ENCODE data around the gene METTL17. TPM values are rescaled to one million over a fixed set of nuclear protein-coding genes. Genes with fewer than 3 reads are reported as not detected.

METTL17 gene
- polyA plus RNA-seq, 6 donors from 2014 or later, result 53.0 to 73.5 (median 59.7) TPM

DNA sequence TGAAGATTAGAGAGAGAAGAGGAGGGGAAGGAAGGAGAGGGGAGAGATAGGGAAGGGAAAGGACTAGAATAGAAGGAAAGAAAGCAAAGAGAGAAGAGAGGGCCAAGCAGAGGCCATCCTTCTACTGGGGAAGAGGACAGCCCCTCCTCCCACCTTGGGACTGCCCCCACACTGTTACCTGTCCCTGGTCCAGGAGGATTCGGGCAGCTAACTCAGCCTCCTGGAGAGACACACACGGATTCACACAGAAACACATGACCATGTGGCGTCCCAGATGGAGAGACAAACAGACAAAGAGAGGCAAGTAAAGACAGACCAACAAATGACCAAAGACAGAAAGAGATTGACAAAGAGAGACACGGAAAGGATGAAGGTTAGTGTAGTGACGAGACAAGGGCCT lies 32.9 kb downstream of the METTL17 start:
- no peak for ATAC-seq (ENCODE audit: low read depth in 2 of 2)
- Mint-ChIP-seq H3K27ac (peak overlapping the region in 1 of 6 donors; percentile 73), H3K4me3 (peak overlapping the region in 6 of 8 donors; percentile 3 to 88 (median 68)), H3K9me3 (no peaks in the 10 kb centered on the region), H3K4me1 (peaks cover 21 to 29% (median 25%) of the 10 kb centered on the region in 3 donors), H3K27me3 (peaks cover 16 to 48% (median 17%) of the 10 kb centered on the region in 3 donors), H3K36me3 (no peaks in the 10 kb centered on the region)
- DNase-seq, result no peak

DNA sequence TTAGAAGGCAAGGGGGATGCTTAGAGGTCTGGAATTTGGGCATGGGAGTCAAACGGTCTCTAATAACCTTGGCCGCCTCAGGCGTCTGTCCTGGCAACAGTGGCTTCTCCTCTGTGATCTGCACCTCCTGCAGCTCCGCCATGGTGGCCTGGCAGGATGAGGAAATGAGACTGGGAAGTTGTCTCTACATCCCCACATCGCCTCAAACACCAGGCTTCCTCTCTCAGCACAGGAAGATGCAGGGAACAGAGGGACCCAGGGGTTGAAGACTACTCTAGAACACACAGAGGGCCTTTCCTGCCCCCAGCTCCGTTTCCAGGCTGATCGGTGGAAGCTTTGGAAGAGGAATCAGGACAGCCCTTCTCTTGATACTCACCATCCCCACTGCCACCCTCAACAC lies 33.4 kb downstream of the METTL17 start:
- no peak overlapping the region for H3K27ac Mint-ChIP-seq
- H3K27me3 Mint-ChIP-seq, result peaks cover 16 to 44% (median 17%) of the 10 kb centered on the region in 3 donors
- H3K4me1 Mint-ChIP-seq, result peaks cover 21 to 29% (median 25%) of the 10 kb centered on the region in 3 donors
- DNase-seq (no peak), ATAC-seq (ENCODE audit: low read depth in 2 of 2) (no peak)
- H3K4me3 Mint-ChIP-seq, result peak overlapping the region in 6 of 8 donors; percentile 69 to 92 (median 88)
- no peaks in the 10 kb centered on the region for H3K36me3 Mint-ChIP-seq
- H3K9me3 Mint-ChIP-seq, result no peaks in the 10 kb centered on the region

DNA sequence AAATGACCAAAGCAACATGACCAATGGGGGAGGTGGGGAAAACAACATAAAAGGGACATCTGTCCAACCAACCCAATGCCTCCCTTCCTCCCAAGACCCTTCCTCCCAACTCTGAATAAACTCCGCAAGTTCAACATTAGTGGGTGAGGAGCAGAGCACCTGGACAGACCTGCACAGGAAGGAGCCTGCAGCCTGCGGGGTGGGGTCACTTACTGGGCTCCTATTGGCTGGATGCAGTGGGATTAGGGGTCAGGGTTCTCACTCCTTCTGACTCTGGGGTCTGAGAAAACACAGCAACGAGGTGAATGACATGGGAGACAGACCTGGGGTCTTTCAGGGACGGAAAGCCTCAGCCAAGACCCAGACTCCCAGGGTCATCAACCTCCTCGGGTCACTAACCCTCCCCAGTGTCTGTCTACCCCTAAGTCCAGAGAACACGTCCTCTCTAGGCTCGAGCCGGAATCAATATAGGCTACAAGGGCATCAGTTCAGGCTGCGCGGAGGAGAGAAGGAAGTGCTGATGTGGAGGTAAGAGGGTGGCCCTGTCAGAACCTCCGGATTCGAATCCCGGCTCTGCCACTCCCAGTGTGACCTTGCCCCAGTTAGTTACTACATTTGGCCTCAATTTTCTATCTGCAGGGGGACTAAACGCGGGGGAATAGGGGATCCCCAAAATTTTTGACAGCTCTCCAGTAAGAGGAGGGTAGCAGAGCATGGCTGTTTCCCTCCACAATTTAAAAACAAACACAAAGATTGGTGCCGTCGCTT lies 34.2 kb downstream of the METTL17 start:
- DNase-seq (no peak), ATAC-seq (ENCODE audit: low read depth in 2 of 2) (peak; percentile 11 to 22)
- Mint-ChIP-seq H3K36me3 (no peaks in the 10 kb centered on the region), H3K4me1 (peaks cover 21 to 29% (median 25%) of the 10 kb centered on the region in 3 donors), H3K27ac (peak overlapping the region in 3 of 6 donors; percentile 32 to 65 (median 40)), H3K27me3 (peaks cover 16 to 44% (median 17%) of the 10 kb centered on the region in 3 donors), H3K4me3 (peak overlapping the region; percentile 88 to 94 (median 91)), H3K9me3 (no peaks in the 10 kb centered on the region)

DNA sequence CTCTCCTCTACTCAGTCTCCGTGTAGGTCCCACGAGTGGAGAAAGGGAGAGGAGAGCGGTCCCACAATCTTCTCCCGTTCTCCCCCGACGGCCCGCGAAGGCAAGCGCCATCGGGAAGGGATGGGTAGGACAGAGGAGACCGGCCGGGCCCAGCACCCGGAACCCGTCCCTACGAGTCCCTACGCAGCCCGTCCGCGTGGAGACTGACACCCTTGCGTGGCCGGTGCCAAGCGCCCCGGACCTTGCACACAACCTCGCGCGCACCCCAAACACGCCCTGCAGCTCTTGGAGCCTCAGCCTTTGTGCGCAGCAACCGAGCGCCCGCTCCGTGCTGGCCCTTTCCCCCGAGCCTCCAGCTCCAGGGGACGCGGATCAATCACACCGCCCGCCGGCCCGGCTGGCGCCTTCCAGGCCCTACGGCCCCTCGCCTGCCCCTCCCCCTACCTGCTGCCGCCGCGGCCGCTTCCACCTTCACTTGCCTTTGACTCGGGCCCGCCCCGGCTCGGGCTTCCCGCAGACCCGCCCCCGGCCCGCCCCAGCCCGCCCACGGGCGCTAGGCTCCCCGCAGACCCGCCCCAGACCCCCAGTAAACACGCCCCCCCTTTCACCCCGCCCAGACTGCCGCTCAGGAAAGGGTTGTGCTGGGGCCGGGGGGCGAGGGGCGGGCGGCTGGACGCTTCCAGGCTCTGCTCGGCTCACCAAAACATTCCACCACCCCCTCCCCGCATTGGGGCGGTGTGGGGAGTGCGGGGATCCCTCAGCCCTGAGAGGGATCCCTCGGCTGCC lies 35.0 kb downstream of the METTL17 start, which contains the start of gene NDRG2:
Gene NDRG2, minus strand, starts transcription at position 477 of the 786 bp plus-strand sequence. CDS start 1,746 bp downstream, outside the sequence.
- peak within 1 kb of the TSS; percentile 88 to 95 (median 92) for H3K4me3 Mint-ChIP-seq
- DNase-seq (peak; percentile 64), ATAC-seq (ENCODE audit: low read depth in 2 of 2) (peak; percentile 92 to 93)
- H3K27ac Mint-ChIP-seq, result peak within 1 kb of the TSS in 4 of 6 donors; percentile 20 to 65 (median 55)
- H3K4me1 Mint-ChIP-seq, result peaks cover 21 to 29% (median 25%) of the 10 kb centered on the region in 3 donors
- H3K27me3 Mint-ChIP-seq, result peaks cover 11 to 37% (median 17%) of the 10 kb centered on the region in 3 donors
- no peaks in the 10 kb centered on the region for H3K36me3 Mint-ChIP-seq
- no peaks in the 10 kb centered on the region for H3K9me3 Mint-ChIP-seq

DNA sequence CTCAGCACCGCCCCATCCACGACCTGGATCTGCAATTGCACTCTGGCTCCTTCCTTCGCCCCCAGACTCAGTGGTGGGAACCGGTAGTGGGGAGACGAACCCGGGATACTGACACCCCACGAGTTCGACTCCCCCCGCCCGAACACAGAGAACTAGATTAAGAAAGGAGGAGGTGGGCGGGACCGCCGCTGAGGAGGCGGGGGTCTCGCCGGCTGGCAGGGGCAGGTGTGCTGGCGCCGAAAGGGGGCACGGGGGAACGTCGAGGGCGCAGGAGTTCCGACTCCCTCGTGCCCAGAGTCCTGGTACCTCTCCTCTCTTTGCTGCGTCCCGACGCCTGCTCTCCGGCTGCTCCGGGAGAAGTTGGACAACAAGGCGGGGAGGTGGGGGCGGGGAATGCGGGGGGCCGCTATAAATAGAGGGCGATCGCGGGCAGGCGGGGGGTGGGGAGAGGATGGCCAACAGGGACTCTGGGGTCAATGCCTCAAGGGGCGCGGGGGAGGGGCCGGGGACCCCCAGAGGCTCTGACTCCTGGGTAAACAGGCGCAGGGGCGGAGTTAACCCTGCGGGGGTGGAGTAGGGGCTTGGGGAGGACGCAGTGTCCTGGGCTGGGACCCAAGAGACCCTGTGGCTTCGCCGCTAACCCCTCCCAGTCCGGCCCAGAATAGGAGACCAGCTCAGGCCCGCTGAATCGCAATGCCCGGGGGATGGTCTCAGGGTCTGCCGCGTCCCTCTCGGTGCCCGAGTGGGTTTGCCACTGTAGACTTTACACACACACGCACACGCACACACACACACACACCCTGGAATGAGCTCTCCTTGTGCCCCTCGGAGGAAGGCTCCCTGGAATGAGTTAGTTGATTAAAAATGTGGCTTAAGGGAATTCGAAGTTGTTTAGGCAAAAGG lies 35.8 kb downstream of the METTL17 start:
- Mint-ChIP-seq H3K36me3 (no peaks in the 10 kb centered on the region), H3K4me3 (peak overlapping the region; percentile 88 to 95 (median 92)), H3K27ac (peak overlapping the region in 3 of 6 donors; percentile 20 to 89 (median 58)), H3K27me3 (peaks cover 10 to 32% (median 23%) of the 10 kb centered on the region in 3 donors), H3K4me1 (peaks cover 21 to 29% (median 25%) of the 10 kb centered on the region in 3 donors), H3K9me3 (no peaks in the 10 kb centered on the region)
- no peak for ATAC-seq (ENCODE audit: low read depth in 2 of 2)
- no peak for DNase-seq

DNA sequence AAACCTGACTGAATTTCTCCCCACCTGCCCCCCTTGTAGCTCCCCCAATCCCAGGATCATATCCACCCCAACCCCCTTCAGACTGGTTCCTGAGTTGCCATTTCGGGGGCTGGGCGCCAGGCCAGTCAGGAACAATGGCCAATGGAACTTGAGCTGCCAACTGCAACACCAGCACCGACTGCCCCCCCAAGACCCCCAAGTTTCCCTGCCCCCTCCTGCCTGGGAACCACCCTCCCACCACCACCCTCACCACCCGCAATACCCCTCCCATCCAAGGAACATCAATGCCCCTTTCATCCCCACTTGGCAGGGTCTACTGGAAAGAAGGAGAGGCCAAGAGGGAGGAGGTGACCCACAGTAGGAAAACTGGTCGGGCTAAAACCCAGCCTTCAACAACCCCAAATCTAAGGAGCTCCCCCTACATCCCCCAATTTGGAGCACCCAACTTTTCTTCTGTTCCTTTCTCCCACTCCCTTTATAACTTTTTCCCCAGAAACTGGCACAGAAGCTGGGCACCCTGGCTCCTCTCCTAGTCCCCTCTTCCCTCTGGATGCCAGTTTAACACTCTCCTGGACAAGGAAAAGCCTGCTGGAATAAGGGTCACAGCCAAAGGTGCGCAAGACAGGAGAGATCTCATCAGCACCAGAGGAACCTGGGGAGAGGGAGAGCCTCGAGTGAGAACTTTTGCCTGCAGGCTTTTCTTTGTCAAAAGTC lies 36.7 kb downstream of the METTL17 start:
- Mint-ChIP-seq H3K27ac (peak overlapping the region in 4 of 6 donors; percentile 47 to 89 (median 68)), H3K4me3 (peak overlapping the region; percentile 61 to 94 (median 91)), H3K27me3 (peaks cover 8 to 25% (median 24%) of the 10 kb centered on the region in 3 donors)

DNA sequence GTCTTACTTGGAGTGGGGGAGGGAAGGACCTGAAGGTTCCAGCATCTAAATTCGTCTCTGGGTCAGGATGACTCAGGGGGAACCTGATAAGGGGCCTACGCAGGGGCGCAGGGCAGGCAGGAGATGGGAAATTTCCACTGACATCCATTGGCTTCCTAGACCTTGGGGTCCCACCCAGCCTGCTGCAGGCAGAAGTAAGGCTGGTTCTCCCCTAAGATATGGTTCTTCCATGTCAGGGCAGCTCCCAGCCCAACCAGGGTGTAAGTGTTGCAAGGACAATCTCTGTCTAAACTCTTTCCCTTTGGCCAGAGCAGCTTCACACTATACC lies 37.2 kb downstream of the METTL17 start:
- peaks cover 6 to 25% (median 21%) of the 10 kb centered on the region in 3 donors for H3K27me3 Mint-ChIP-seq
- no peaks in the 10 kb centered on the region for H3K9me3 Mint-ChIP-seq
- peak overlapping the region in 4 of 6 donors; percentile 12 to 72 (median 54) for H3K27ac Mint-ChIP-seq
- no peak for DNase-seq
- H3K36me3 Mint-ChIP-seq, result no peaks in the 10 kb centered on the region
- H3K4me3 Mint-ChIP-seq, result peak overlapping the region in 7 of 8 donors; percentile 57 to 92 (median 71)
- H3K4me1 Mint-ChIP-seq, result peaks cover 21 to 29% (median 25%) of the 10 kb centered on the region in 3 donors
- no peak for ATAC-seq (ENCODE audit: low read depth in 2 of 2)

More for the DNA sequence above, 36.7 kb downstream of the METTL17 start:
- DNase-seq, result no peak
- ATAC-seq (ENCODE audit: low read depth in 2 of 2), result no peak
- no peaks in the 10 kb centered on the region for H3K36me3 Mint-ChIP-seq
- H3K9me3 Mint-ChIP-seq, result no peaks in the 10 kb centered on the region
- peaks cover 21 to 29% (median 25%) of the 10 kb centered on the region in 3 donors for H3K4me1 Mint-ChIP-seq

DNA sequence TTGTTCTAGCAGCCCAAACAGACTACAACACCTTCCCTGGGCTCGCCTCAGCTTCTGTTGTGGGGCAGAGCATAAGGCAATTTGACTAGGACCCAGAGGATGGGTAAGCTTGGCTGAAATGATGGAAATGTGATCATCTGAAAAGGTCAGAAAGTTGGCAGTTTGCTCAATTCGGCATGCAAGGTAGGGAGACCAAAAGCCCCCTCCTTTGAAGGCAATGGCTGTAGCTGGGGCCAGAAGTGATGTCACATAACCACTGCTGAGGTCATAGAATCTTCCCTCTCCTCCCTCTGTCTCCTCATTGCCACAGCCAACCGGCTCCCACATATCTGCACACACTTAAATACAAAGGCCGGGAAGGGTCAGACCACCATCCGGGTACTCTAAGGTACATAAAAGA lies 40.1 kb downstream of the METTL17 start, which contains the start of gene TPPP2:
Gene TPPP2, plus strand, starts transcription at position 301 of the 400 bp plus-strand sequence. CDS start 365 bp downstream, outside the sequence.
- Mint-ChIP-seq H3K4me1 (peaks cover 2 to 8% (median 5%) of the 10 kb centered on the region in 3 donors), H3K4me3 (no peak within 1 kb of the TSS)

DNA sequence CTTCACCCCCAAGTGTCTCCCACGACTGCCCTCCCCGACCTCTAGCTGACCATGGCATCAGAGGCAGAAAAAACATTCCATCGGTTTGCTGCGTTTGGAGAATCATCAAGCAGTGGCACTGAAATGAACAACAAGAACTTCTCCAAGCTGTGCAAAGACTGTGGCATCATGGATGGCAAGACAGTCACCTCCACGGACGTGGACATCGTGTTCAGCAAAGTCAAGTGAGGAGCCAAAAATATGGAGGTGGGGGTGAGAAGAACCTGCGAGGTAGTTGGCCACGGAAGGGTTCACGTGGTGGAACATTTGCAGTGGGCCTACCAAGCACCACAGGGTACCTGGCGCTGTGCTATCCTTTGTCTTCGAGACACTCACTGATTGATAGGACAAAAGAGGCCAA lies 40.8 kb downstream of the METTL17 start:
- Mint-ChIP-seq H3K9me3 (no peaks in the 10 kb centered on the region), H3K4me3 (no peak overlapping the region), H3K27me3 (peaks cover 0 to 24% (median 23%) of the 10 kb centered on the region in 3 donors), H3K36me3 (no peaks in the 10 kb centered on the region), H3K27ac (no peak overlapping the region), H3K4me1 (peaks cover 0 to 5% (median 4%) of the 10 kb centered on the region in 3 donors)
- DNase-seq (no peak), ATAC-seq (ENCODE audit: low read depth in 2 of 2) (no peak)

More for the DNA sequence above, 40.1 kb downstream of the METTL17 start, which contains the start of gene TPPP2:
- DNase-seq (no peak), ATAC-seq (ENCODE audit: low read depth in 2 of 2) (no peak)
- Mint-ChIP-seq H3K27me3 (peaks cover 0 to 24% (median 23%) of the 10 kb centered on the region in 3 donors), H3K36me3 (no peaks in the 10 kb centered on the region), H3K9me3 (no peaks in the 10 kb centered on the region), H3K27ac (peak within 1 kb of the TSS in 2 of 6 donors; percentile 44 to 57)

DNA sequence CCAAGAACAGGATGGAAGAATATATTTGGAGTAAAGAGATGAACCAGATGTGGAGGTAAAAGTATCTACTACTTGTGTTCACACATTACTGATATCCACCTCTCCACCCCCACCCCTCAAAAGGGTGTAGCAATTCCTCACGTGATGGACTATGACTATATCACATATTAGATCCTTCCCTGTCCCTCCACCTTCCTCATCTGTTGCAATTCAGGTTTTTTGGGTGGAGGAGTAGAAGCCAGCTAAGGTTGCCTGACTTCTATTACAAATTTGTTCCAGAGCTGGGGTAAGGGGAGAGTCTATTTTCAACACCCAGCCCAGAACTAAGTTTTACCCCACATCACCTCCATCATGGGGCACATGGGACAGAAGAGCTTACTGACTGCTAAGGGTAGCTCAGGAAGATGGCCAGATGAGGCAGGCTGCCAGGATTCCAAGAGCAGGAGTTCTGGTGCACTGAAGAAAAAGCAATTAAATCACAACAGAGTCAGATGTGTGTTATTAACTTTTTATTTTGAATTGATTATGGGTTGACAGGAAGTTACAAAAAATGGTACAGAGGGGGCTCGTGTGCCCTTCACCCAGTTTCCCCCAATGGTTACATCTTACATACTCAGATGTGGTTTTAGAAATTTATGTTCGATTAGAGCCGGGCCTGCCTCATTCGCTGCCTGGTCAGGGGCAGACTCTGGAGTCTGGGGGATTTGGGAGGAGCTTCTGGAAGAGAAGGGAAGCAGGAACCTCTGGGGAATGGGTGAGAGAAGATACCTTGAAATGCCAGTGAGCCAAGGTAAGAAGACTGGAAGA lies 42.7 kb downstream of the METTL17 start:
- ATAC-seq (ENCODE audit: low read depth in 2 of 2) (no peak), DNase-seq (no peak)
- no peaks in the 10 kb centered on the region for H3K9me3 Mint-ChIP-seq
- H3K27ac Mint-ChIP-seq, result no peak overlapping the region
- peaks cover 0 to 32% (median 29%) of the 10 kb centered on the region in 3 donors for H3K27me3 Mint-ChIP-seq
- H3K4me1 Mint-ChIP-seq, result no peaks in the 10 kb centered on the region
- H3K4me3 Mint-ChIP-seq, result no peak overlapping the region
- no peaks in the 10 kb centered on the region for H3K36me3 Mint-ChIP-seq

DNA sequence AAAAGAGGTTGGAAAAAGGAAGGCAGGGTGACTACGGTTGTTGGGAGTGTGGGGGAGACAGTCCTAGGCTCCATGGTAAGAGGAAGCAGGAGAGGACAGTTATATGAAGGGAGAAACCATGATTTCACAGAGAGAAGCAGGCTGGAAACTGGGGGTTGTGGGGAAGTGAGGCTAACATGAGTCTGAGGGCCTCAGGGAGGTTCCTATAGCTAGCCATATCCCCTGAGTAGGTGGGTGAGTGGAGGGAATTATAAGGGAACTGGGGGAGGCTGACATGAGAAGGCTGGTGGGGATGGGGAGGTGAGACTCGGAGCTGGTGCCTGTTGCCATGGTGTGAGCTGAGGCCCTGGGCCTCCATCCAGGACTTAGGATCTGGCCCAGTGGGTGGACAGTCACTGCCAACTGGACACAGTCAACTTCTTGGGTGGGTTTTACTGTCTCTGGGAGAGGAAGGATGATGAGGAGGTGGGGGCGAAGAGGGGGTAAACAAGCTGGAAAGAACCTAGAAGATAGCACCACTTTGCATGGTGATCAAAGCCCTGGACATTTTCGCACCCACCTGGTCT lies 43.4 kb downstream of the METTL17 start:
- ATAC-seq (ENCODE audit: low read depth in 2 of 2) (no peak), DNase-seq (no peak)
- Mint-ChIP-seq H3K4me3 (no peak overlapping the region), H3K27me3 (peaks cover 0 to 32% (median 29%) of the 10 kb centered on the region in 3 donors), H3K9me3 (no peaks in the 10 kb centered on the region), H3K36me3 (no peaks in the 10 kb centered on the region), H3K4me1 (no peaks in the 10 kb centered on the region), H3K27ac (no peak overlapping the region)

Measured in naive B cell (primary cell).